HG03196 (cell line): ENCODE results near the gene FBXO4.
"Not testable (repeated sequence)": the region's sequence is repeated elsewhere in the genome, so short reads cannot be mapped to it uniquely, and the experiment has no call there.

Experiments used
- ATAC-seq: cut with Tn5 transposase; IDR thresholded peaks from one replicate; pipeline ENCODE4 v1.9.1; 2021; ENCODE audit not compliant: unreplicated experiment

FBXO4 gene

GRCh38 chr5:41921166-41921565 lies 3.9 kb upstream of the FBXO4 start:
- no peak for ATAC-seq

- no peak for ATAC-seq
These were observed 3.2 kb upstream of the FBXO4 start for GRCh38 chr5:41921874-41922273.

GRCh38 chr5:41924526-41924871 lies 582 bp upstream of the FBXO4 start:
- ATAC-seq: no peak

GRCh38 chr5:41925555-41925951 lies 472 bp downstream of the FBXO4 start:
- peak; percentile 26 for ATAC-seq

GRCh38 chr5:41927604-41928003 lies 2.5 kb downstream of the FBXO4 start:
- ATAC-seq: no peak

- no peak for ATAC-seq
These were observed 4.0 kb downstream of the FBXO4 start for GRCh38 chr5:41929035-41929434.

- ATAC-seq: no peak
These were observed 7.7 kb downstream of the FBXO4 start for GRCh38 chr5:41932770-41933169.

- no peak for ATAC-seq
These were observed 10.5 kb downstream of the FBXO4 start for GRCh38 chr5:41935544-41935943.

GRCh38 chr5:41940641-41941040 lies 15.6 kb downstream of the FBXO4 start:
- no peak for ATAC-seq

GRCh38 chr5:41945332-41945955 lies 20.4 kb downstream of the FBXO4 start:
- ATAC-seq: not testable (repeated sequence)

GRCh38 chr5:41951224-41951623 lies 26.1 kb downstream of the FBXO4 start:
- ATAC-seq: no peak

- no peak for ATAC-seq
These were observed 29.2 kb downstream of the FBXO4 start for GRCh38 chr5:41954286-41954685.

- no peak for ATAC-seq
These were observed 30.4 kb downstream of the FBXO4 start for GRCh38 chr5:41955432-41956024.

GRCh38 chr5:41956943-41957342 lies 31.9 kb downstream of the FBXO4 start:
- ATAC-seq: no peak

GRCh38 chr5:41960481-41960880 lies 35.4 kb downstream of the FBXO4 start:
- ATAC-seq: no peak

- no peak for ATAC-seq
These were observed 36.7 kb downstream of the FBXO4 start for GRCh38 chr5:41961736-41962135.

GRCh38 chr5:41962491-41962890 lies 37.4 kb downstream of the FBXO4 start:
- no peak for ATAC-seq

- ATAC-seq: no peak
These were observed 41.5 kb downstream of the FBXO4 start for GRCh38 chr5:41966401-41967105.

GRCh38 chr5:41967401-41967800 lies 42.3 kb downstream of the FBXO4 start:
- no peak for ATAC-seq

- no peak for ATAC-seq
These were observed 43.2 kb downstream of the FBXO4 start for GRCh38 chr5:41968153-41968723.

GRCh38 chr5:41973087-41973486 lies 48.0 kb downstream of the FBXO4 start:
- ATAC-seq: no peak

GRCh38 chr5:41973887-41974286 lies 48.8 kb downstream of the FBXO4 start:
- no peak for ATAC-seq
